Measurements from ENCODE around the gene ZNHIT2. TPM values are rescaled to one million over a fixed set of nuclear protein-coding genes. Genes with fewer than 3 reads are reported as not detected.

ZNHIT2 gene
- total and polyA plus RNA-seq, 2 of the 8 experiments (the other 6 are each of a cell fraction or from before 2014, with no cell fraction given): 13.0 to 16.1 TPM

GRCh38 chr11:65085446-65085845 lies 32.1 kb downstream of the ZNHIT2 start:
- DNase-seq (ENCODE audit: low read depth in 1 of 2, low spot score in 2 of 2) (no peak), FAIRE-seq (no peak)
- peak overlapping the region in 1 of 2 experiments; percentile 88; a peak in 2 of 4 replicates for H3K4me2 ChIP-seq (ENCODE audit: insufficient read depth in 1 of 2, low read depth in 2 of 2, low read length in 2 of 2)
- H2BK12ac ChIP-seq (ENCODE audit: low read depth, low read length): no peak overlapping the region
- H2BK20ac ChIP-seq (ENCODE audit: low read length): no peak overlapping the region
- H3K23me2 ChIP-seq (ENCODE audit: low read depth, low read length): peaks cover 8% of the 10 kb centered on the region
- peaks cover 22% of the 10 kb centered on the region for H3K79me1 ChIP-seq (ENCODE audit: low read depth, low read length)
- no peak overlapping the region for H3K27ac ChIP-seq (ENCODE audit: low read depth, low read length)
- H3K27me3 ChIP-seq (replicated peaks in 1 of 4; ENCODE audit: control insufficient read depth in 3 of 4, extremely low read depth in 1 of 4, insufficient read depth in 3 of 4, low read length in 3 of 4): no peaks in the 10 kb centered on the region
- POLR2A ChIA-PET (ENCODE audit: partially characterized antibody): interaction anchor here (0.7 to 16.8 kb wide), 6 partner anchors 12 to 44 kb away, joined by 3 to 230 read pairs (median 8); partner anchors contain the start of genes CDCA5, FAU, MRPL49 and VPS51
- H3K4me3 ChIP-seq (ENCODE audit: extremely low read depth in 1 of 4, insufficient read depth in 2 of 4, low read depth in 3 of 4, low read length in 4 of 4): peak overlapping the region in 1 of 4 experiments; percentile 99; a peak in 1 of 8 replicates
- H3K56ac ChIP-seq (replicated peaks; ENCODE audit: insufficient read length, low read depth, low read length): no peak overlapping the region
- no peak overlapping the region for H3K23ac ChIP-seq (ENCODE audit: insufficient read length)
- H2BK5ac ChIP-seq (ENCODE audit: low read depth, low read length): no peak overlapping the region
- H4K91ac ChIP-seq (replicated peaks; ENCODE audit: insufficient read length, low read length): no peak overlapping the region
- H2AFZ ChIP-seq (ENCODE audit: low read length): no peak overlapping the region
- no peak overlapping the region for H4K8ac ChIP-seq (ENCODE audit: extremely low read depth, insufficient read depth, low read length)
- no peak overlapping the region for H2AK5ac ChIP-seq (ENCODE audit: low read depth, low read length)
- no peak overlapping the region for H3K18ac ChIP-seq (ENCODE audit: extremely low read depth, low read length)
- CTCF ChIA-PET (ENCODE audit: partially characterized antibody): interaction anchor here (0.9 to 2.3 kb wide), 2 partner anchors 25 to 199 kb away, joined by 4 to 7 read pairs; no protein-coding TSS in a partner anchor
- no peak overlapping the region for H4K5ac ChIP-seq (ENCODE audit: insufficient read length, low read depth, low read length)
- peaks cover 0 to 4% of the 10 kb centered on the region in 2 experiments for H4K20me1 ChIP-seq (replicated peaks in 1 of 2; ENCODE audit: control insufficient read depth in 1 of 2, insufficient read depth in 2 of 2, low read length in 2 of 2)
- peaks cover 10 to 24% (median 19%) of the 10 kb centered on the region in 4 experiments for H3K36me3 ChIP-seq (ENCODE audit: control insufficient read depth in 2 of 4, insufficient read depth in 4 of 4, low read length in 3 of 4)
- H3K9ac ChIP-seq (replicated peaks in 1 of 4; ENCODE audit: extremely low read depth in 1 of 4, low read depth in 3 of 4, low read length in 3 of 4): no peak overlapping the region; a peak in 1 of 7 replicates
- no peaks in the 10 kb centered on the region for H3K9me3 ChIP-seq (ENCODE audit: insufficient read depth in 2 of 2, low read depth in 1 of 2, low read length in 1 of 2)
- H2BK120ac ChIP-seq (replicated peaks; ENCODE audit: low read depth, low read length): no peak overlapping the region
- WGBS, 2 experiments (ENCODE audit: extremely low coverage in 1 of 2, insufficient coverage in 1 of 2, insufficient read length in 1 of 2, insufficient replicate concordance in 2 of 2, low coverage in 1 of 2, low lambda C conversion rate in 2 of 2, missing lambda C conversion rate in 1 of 2): 91% methylated on average over 4 of the region's 4 CpGs; no CpG with 5 or more reads in 1 of the 2 experiments
- no peak overlapping the region for H3K14ac ChIP-seq (ENCODE audit: insufficient read length)
- peaks cover 0 to 9% (median 4%) of the 10 kb centered on the region in 4 experiments; a peak in 5 of 7 replicates for H3K4me1 ChIP-seq (replicated peaks in 1 of 4; ENCODE audit: control insufficient read depth in 3 of 4, insufficient read depth in 4 of 4, low read length in 3 of 4)
- peaks cover 10 to 33% of the 10 kb centered on the region in 2 experiments for H3K79me2 ChIP-seq (ENCODE audit: control insufficient read depth in 1 of 2, insufficient read depth in 2 of 2, low read length in 2 of 2)
- H2BK15ac ChIP-seq (ENCODE audit: low read length): no peak overlapping the region
- no peak overlapping the region for H3K4ac ChIP-seq (replicated peaks; ENCODE audit: insufficient read length, low read depth, low read length)
- TF ChIP-seq SUZ12 (IDR thresholded peaks at IDR 0.05; ENCODE audit: low read length) (no peak), ASH2L (IDR thresholded peaks at IDR 0.05; ENCODE audit: low read length) (no peak), KDM1A (IDR thresholded peaks at IDR 0.05; ENCODE audit: borderline replicate concordance, low read length) (no peak), SIRT6 (IDR thresholded peaks at IDR 0.05; ENCODE audit: low read length) (no peak), CREB1 (IDR thresholded peaks at IDR 0.05) (no peak), PHF8 (conservative IDR thresholded peaks at IDR 0.05; ENCODE audit: low read depth, low read length) (no peak), RBBP5 (IDR thresholded peaks at IDR 0.05; ENCODE audit: borderline replicate concordance, low read depth, low read length) (no peak), EZH2 (IDR thresholded peaks at IDR 0.05; ENCODE audit: low read depth, low read length, severe bottlenecking) (no peak), SP4 (IDR thresholded peaks at IDR 0.05; ENCODE audit: low read length) (no peak), GTF2F1 (IDR thresholded peaks at IDR 0.05; ENCODE audit: borderline replicate concordance, low read depth, low read length) (no peak), GABPA (IDR thresholded peaks at IDR 0.05; ENCODE audit: borderline replicate concordance, insufficient read depth, low read length) (no peak), RAD21 (IDR thresholded peaks at IDR 0.05 in 1 of 2, conservative IDR thresholded peaks at IDR 0.05 in 1 of 2; ENCODE audit: low read depth in 2 of 2, low read length in 2 of 2) (no peak)
